ENCODE measurements around the gene GOLGA7B.

- TF ChIP-seq CTCF (IDR thresholded peaks at IDR 0.05), result no peak
- no peak for TF ChIP-seq EZH2 (IDR thresholded peaks at IDR 0.05; ENCODE audit: borderline replicate concordance, insufficient read depth, low read depth, low read length, poor library complexity, severe bottlenecking)
Observed at GRCh38 chr10:97810446-97810845, 39.2 kb upstream of the GOLGA7B start.

Measured in B cell (primary cell).